BE2C (cell line): ENCODE measurements around the gene DENND11.
"Not testable (repeated sequence)": the region's sequence is repeated elsewhere in the genome, so short reads cannot be mapped to it uniquely, and the experiment has no call there.

Experiments used
- DNase-seq: peaks from one replicate; pipeline ENCODE4 v3.0.0-alpha.2; 2020
- H3K27me3 ChIP-seq: fragments of 250-450 bp; sonication (Bioruptor Pico); 2 replicates; pipeline ENCODE4 v1.5.1; 2020; ENCODE audit warnings: mild to moderate bottlenecking
- H3K36me3 ChIP-seq: fragments of 250-450 bp; sonication (Bioruptor Pico); 2 replicates; pipeline ENCODE4 v1.5.1; 2020; ENCODE audit warnings: mild to moderate bottlenecking
- H3K4me1 ChIP-seq: fragments of 250-450 bp; sonication (Bioruptor Pico); 2 replicates; pipeline ENCODE4 v1.5.1; 2020
- H3K4me3 ChIP-seq: 2 replicates; pipeline ENCODE4 v1.5.1; 2011; ENCODE audit warnings: low read depth, low read length
- H3K9me3 ChIP-seq: fragments of 250-450 bp; sonication (Bioruptor Pico); 2 replicates; pipeline ENCODE4 v1.5.1; 2020
- CTCF ChIP-seq: IDR thresholded peaks from 2 replicates; pipeline ENCODE4 v1.5.1; 2012; ENCODE audit warnings: mild to moderate bottlenecking, low read depth, low read length

Gene DENND11

DNA sequence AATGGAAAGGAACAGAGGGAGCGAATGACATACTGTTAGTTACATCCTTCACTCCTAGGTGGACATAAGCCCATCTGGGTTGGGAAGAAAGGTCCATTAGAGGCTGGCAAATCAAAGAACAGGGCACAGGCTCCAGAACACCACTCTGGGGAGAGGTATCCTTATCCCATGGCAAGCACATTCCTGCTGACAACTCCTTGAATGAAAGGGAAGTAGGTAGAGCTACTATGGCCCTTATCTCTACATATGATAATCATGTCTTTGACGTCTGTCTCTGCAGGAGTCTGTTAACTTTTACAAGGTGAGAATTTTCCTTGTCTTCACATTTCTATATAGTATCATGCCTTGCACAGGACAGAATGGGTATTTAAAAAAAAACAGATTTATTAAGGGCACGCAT lies 10.4 kb downstream of the DENND11 start:
- no peaks in the 10 kb centered on the region for H3K4me1 ChIP-seq
- H3K36me3 ChIP-seq = no peaks in the 10 kb centered on the region
- no peaks in the 10 kb centered on the region for H3K27me3 ChIP-seq
- H3K4me3 ChIP-seq = no peak overlapping the region
- H3K9me3 ChIP-seq = no peaks in the 10 kb centered on the region
- DNase-seq = no peak
- no peak for TF ChIP-seq CTCF

DNA sequence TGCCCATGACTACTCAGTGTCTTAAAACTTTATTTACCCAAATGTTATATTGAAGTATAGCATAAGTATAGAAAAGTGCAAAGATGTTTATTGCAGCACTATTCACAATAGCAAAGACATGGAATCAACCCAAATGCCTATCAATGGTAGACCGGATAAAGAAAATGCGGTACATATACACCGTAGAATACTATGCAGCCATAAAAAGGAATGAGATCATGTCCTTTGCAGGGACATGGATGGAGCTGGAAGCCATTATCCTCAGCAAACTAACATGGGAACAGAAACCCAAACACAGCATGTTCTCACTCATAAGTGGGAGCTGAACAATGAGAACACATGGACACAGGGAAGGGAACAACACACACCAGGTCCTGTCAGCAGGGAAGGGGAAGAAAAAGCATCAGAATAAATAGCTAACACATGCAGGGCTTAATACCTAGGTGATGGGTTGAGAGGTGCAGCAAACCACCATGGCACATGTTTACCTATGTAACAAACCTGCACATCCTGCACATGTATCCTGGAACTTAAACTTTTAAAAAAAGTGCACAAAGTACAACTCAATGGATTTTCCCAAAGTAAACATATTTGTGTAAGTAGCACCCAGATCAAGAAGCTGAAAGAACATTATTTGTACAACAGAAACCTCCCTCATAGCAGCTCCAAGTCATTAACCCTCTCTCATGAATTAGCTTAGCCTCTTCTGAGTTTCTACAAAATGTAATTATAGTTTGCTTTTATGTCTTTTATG lies 12.7 kb downstream of the DENND11 start:
- not testable (repeated sequence) for DNase-seq, H3K27me3 ChIP-seq, H3K36me3 ChIP-seq, H3K4me3 ChIP-seq, H3K4me1 ChIP-seq, H3K9me3 ChIP-seq

DNA sequence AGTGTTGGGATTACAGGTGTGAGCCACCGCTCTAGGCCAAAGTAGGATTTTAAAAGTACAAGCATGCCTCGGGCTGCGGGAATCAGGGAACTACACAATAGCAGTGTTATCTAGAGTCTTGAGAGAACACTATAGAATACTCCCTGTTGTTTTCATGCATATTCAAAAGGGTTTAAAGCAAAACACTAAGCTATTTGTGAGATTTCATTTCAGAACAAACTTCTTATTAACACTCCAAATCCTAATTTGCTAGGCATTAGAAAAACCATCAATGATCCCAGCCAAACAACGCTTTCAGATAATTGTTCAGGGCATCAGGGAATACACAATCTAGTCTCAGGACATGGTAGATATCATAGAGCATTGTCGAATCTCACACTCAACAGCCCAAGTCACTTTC lies 13.9 kb downstream of the DENND11 start:
- Histone ChIP-seq H3K4me1 (no peaks in the 10 kb centered on the region), H3K27me3 (no peaks in the 10 kb centered on the region), H3K36me3 (peaks cover 6% of the 10 kb centered on the region; the same call in 1 of the 2 replicates), H3K4me3 (no peak overlapping the region), H3K9me3 (no peaks in the 10 kb centered on the region)
- no peak for DNase-seq
- TF ChIP-seq CTCF = no peak

- H3K4me1 ChIP-seq = no peaks in the 10 kb centered on the region
- no peaks in the 10 kb centered on the region for H3K27me3 ChIP-seq
- peaks cover 6% of the 10 kb centered on the region; the same call in 1 of the 2 replicates for H3K36me3 ChIP-seq
- H3K4me3 ChIP-seq = no peak overlapping the region
- no peak for TF ChIP-seq CTCF
- no peak for DNase-seq
- H3K9me3 ChIP-seq = no peaks in the 10 kb centered on the region
Measured at GRCh38 chr7:141686670-141687069, 15.3 kb downstream of the DENND11 start.

DNA sequence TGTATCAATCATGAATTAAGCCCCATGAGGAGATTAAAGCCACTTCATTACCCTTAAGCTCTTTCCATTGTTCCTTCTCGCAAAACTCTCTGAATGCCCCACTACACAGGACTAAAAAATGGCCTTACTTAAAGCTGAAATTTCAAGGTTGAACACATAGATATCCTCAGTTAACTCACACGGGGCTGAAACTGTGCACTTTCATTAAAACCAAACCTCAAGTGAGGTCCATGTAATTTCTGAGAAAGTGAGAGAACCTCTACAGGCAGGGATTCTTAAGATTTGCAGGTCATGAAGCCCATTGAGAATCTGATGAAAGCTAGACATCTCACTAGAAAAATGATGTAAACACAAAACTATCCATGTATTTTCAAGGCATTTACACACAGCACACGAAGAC lies 15.9 kb downstream of the DENND11 start:
- Histone ChIP-seq H3K4me3 (no peak overlapping the region), H3K36me3 (peaks cover 6% of the 10 kb centered on the region; the same call in 1 of the 2 replicates), H3K4me1 (no peaks in the 10 kb centered on the region), H3K9me3 (no peaks in the 10 kb centered on the region), H3K27me3 (no peaks in the 10 kb centered on the region)
- TF ChIP-seq CTCF = no peak
- DNase-seq = no peak

- Histone ChIP-seq H3K4me1 (no peaks in the 10 kb centered on the region), H3K9me3 (no peaks in the 10 kb centered on the region), H3K27me3 (no peaks in the 10 kb centered on the region), H3K36me3 (peaks cover 6% of the 10 kb centered on the region; the same call in 1 of the 2 replicates), H3K4me3 (no peak overlapping the region)
- TF ChIP-seq CTCF = no peak
- no peak for DNase-seq
Measured at GRCh38 chr7:141685285-141686023, 16.5 kb downstream of the DENND11 start.
